ENCODE results near the gene ZNF564.
"Not testable (repeated sequence)": the region's sequence is repeated elsewhere in the genome, so short reads cannot be mapped to it uniquely, and the experiment has no call there.

Gene ZNF564

GRCh38 chr19:12496480-12496879 lies 54.8 kb downstream of the ZNF564 start:
- no peak for DNase-seq

GRCh38 chr19:12495002-12495802 lies 56.1 kb downstream of the ZNF564 start:
- DNase-seq, result peak; percentile 86 to 87

- DNase-seq, result no peak
These were observed 56.9 kb downstream of the ZNF564 start for GRCh38 chr19:12494260-12494860.

- DNase-seq, result not testable (repeated sequence)
These were observed 65.0 kb downstream of the ZNF564 start for GRCh38 chr19:12486265-12486783.

GRCh38 chr19:12485571-12485970 lies 65.7 kb downstream of the ZNF564 start:
- DNase-seq, result no peak

- DNase-seq, result peak in 1 of 2 donors; percentile 11
These were observed 66.2 kb downstream of the ZNF564 start for GRCh38 chr19:12485052-12485416.

- DNase-seq, result peak; percentile 76 to 94
These were observed 66.8 kb downstream of the ZNF564 start, which contains the start of gene ZNF709 for GRCh38 chr19:12484371-12485051. Gene ZNF709 (minus strand): TSS chr19:12484816. CDS start chr19:12484657, 159 bp downstream.

GRCh38 chr19:12484011-12484370 lies 67.3 kb downstream of the ZNF564 start:
- DNase-seq, result no peak

- DNase-seq, result no peak
These were observed 68.8 kb downstream of the ZNF564 start for GRCh38 chr19:12482509-12482886.

GRCh38 chr19:12481781-12482508 lies 69.3 kb downstream of the ZNF564 start:
- no peak for DNase-seq

GRCh38 chr19:12478234-12478941 lies 72.9 kb downstream of the ZNF564 start:
- no peak for DNase-seq

Data from inflammatory macrophage treated with lipopolysaccharide for 1 hour (primary cell).